Measurements from ENCODE around the gene TINCR. TPM values are rescaled to one million over a fixed set of nuclear protein-coding genes. Genes with fewer than 3 reads are reported as not detected.

The TINCR gene
- polyA plus RNA-seq, 1 donor from 2014 or later, result 2.0 TPM

GRCh38 chr19:5605362-5605761, 37.6 kb upstream of the TINCR start:
- Histone ChIP-seq H3K9me3 (ENCODE audit: low read length) (no peaks in the 10 kb centered on the region), H3K4me3 (ENCODE audit: low read length) (no peak overlapping the region), H3K4me2 (ENCODE audit: low read length) (no peak overlapping the region), H3K79me2 (replicated peaks; ENCODE audit: insufficient read depth, low read length) (peaks cover 9% of the 10 kb centered on the region), H2AFZ (ENCODE audit: low read depth, low read length) (no peak overlapping the region), H3K9ac (ENCODE audit: low read length) (no peak overlapping the region), H3K9me2 (ENCODE audit: insufficient read depth, low read length) (no peaks in the 10 kb centered on the region), H3K36me3 (ENCODE audit: insufficient read depth, low read length) (peaks cover 3% of the 10 kb centered on the region), H3F3A (ENCODE audit: insufficient read depth, low read length, poor library complexity, severe bottlenecking) (no peaks in the 10 kb centered on the region), H3K27me3 (ENCODE audit: insufficient read depth, low read depth, low read length) (no peaks in the 10 kb centered on the region), H4K20me1 (ENCODE audit: insufficient read depth) (no peaks in the 10 kb centered on the region), H3K27ac (ENCODE audit: low read length) (no peak overlapping the region)
- TF ChIP-seq MXI1 (conservative IDR thresholded peaks at IDR 0.05; ENCODE audit: poor library complexity, severe bottlenecking) (no peak), TAF1 (IDR thresholded peaks at IDR 0.05; ENCODE audit: low read depth) (no peak), EP300 (conservative IDR thresholded peaks at IDR 0.05; ENCODE audit: poor library complexity, severe bottlenecking) (no peak), REST (IDR thresholded peaks at IDR 0.05; ENCODE audit: borderline replicate concordance) (no peak), RAD21 (conservative IDR thresholded peaks at IDR 0.05) (no peak), EZH2 (IDR thresholded peaks at IDR 0.05; ENCODE audit: borderline replicate concordance, insufficient read depth, low read length, poor library complexity, severe bottlenecking) (no peak), SMC3 (conservative IDR thresholded peaks at IDR 0.05; ENCODE audit: poor library complexity) (no peak)
- TF ChIP-seq, protein P1, sequence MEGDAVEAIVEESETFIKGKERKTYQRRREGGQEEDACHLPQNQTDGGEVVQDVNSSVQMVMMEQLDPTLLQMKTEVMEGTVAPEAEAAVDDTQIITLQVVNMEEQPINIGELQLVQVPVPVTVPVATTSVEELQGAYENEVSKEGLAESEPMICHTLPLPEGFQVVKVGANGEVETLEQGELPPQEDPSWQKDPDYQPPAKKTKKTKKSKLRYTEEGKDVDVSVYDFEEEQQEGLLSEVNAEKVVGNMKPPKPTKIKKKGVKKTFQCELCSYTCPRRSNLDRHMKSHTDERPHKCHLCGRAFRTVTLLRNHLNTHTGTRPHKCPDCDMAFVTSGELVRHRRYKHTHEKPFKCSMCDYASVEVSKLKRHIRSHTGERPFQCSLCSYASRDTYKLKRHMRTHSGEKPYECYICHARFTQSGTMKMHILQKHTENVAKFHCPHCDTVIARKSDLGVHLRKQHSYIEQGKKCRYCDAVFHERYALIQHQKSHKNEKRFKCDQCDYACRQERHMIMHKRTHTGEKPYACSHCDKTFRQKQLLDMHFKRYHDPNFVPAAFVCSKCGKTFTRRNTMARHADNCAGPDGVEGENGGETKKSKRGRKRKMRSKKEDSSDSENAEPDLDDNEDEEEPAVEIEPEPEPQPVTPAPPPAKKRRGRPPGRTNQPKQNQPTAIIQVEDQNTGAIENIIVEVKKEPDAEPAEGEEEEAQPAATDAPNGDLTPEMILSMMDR (IDR thresholded peaks at IDR 0.05; ENCODE audit: poor library complexity, severe bottlenecking), result no peak

DNA sequence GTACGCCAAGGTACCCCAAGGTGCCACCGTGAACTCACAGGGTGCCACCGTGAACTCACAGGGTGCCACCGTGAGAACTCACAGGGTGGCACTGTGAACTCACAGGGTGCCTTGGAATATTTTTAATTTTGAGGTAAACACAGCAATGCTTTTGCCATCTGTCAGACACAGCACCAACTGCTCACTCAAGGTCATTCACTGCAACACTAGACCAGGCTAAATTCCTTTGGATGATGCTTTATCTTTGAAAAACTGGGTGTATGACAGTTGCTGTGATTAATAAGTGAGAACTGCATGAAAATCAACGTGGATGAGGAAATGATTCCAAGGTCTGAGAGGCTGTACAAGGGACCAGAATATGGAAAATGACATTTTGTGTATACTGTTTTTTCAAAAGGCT, 35.9 kb upstream of the TINCR start:
- no peak overlapping the region for H2AFZ ChIP-seq (ENCODE audit: low read depth, low read length)
- H4K20me1 ChIP-seq (ENCODE audit: insufficient read depth), result no peaks in the 10 kb centered on the region
- H3K79me2 ChIP-seq (replicated peaks; ENCODE audit: insufficient read depth, low read length), result peaks cover 9% of the 10 kb centered on the region
- H3K9me2 ChIP-seq (ENCODE audit: insufficient read depth, low read length), result no peaks in the 10 kb centered on the region
- no peaks in the 10 kb centered on the region for H3F3A ChIP-seq (ENCODE audit: insufficient read depth, low read length, poor library complexity, severe bottlenecking)
- no peaks in the 10 kb centered on the region for H3K27me3 ChIP-seq (ENCODE audit: insufficient read depth, low read depth, low read length)
- no peak overlapping the region for H3K4me2 ChIP-seq (ENCODE audit: low read length)
- H3K36me3 ChIP-seq (ENCODE audit: insufficient read depth, low read length), result no peaks in the 10 kb centered on the region
- no peak overlapping the region for H3K4me3 ChIP-seq (ENCODE audit: low read length)
- no peaks in the 10 kb centered on the region for H3K9me3 ChIP-seq (ENCODE audit: low read length)
- TF ChIP-seq POLR2AphosphoS5 (IDR thresholded peaks at IDR 0.05) (no peak), REST (IDR thresholded peaks at IDR 0.05; ENCODE audit: borderline replicate concordance) (no peak), RAD21 (conservative IDR thresholded peaks at IDR 0.05) (no peak), TAF1 (IDR thresholded peaks at IDR 0.05; ENCODE audit: low read depth) (no peak), MXI1 (conservative IDR thresholded peaks at IDR 0.05; ENCODE audit: poor library complexity, severe bottlenecking) (no peak), EZH2 (IDR thresholded peaks at IDR 0.05; ENCODE audit: borderline replicate concordance, insufficient read depth, low read length, poor library complexity, severe bottlenecking) (no peak), SMC3 (conservative IDR thresholded peaks at IDR 0.05; ENCODE audit: poor library complexity) (no peak)
- TF ChIP-seq, protein P1 (IDR thresholded peaks at IDR 0.05; ENCODE audit: poor library complexity, severe bottlenecking), result no peak
- no peak overlapping the region for H3K27ac ChIP-seq (ENCODE audit: low read length)
- no peak overlapping the region for H3K9ac ChIP-seq (ENCODE audit: low read length)

Data from neural cell (in vitro differentiated cells).